Mononuclear cell (primary cell): ENCODE measurements around the gene CACNG3. TPM values are rescaled to one million over a fixed set of nuclear protein-coding genes. Genes with fewer than 3 reads are reported as not detected.
"Not testable (repeated sequence)": the region's sequence is repeated elsewhere in the genome, so short reads cannot be mapped to it uniquely, and the experiment has no call there.

Source experiments
- H3K27me3 ChIP-seq: 2 replicates; pipeline ENCODE4 v1.6.0; 2011; ENCODE audit warnings: low read length, control low read depth; ENCODE audit not compliant: insufficient read depth
- H3K4me1 ChIP-seq: 2 replicates; pipeline ENCODE4 v1.5.1; 2011; ENCODE audit warnings: mild to moderate bottlenecking, low read length, control low read depth; ENCODE audit not compliant: insufficient read depth
- H3K4me3 ChIP-seq: 2 replicates; pipeline ENCODE4 v1.5.1; 2011; ENCODE audit warnings: mild to moderate bottlenecking, low read length, moderate library complexity
- H3K9me3 ChIP-seq: 2 replicates; pipeline ENCODE4 v1.5.1; 2011; ENCODE audit warnings: low read depth, mild to moderate bottlenecking, control low read depth, low read length
- total RNA-seq: library from RNA; depleted of rRNA; stranded (reverse); fragments of >200 nt; gene quantifications from one replicate; pipeline ENCODE4 v1.2.3, GENCODE V29; 2012

CACNG3 gene
- total RNA-seq, 1 donor: under 0.01 TPM

DNA sequence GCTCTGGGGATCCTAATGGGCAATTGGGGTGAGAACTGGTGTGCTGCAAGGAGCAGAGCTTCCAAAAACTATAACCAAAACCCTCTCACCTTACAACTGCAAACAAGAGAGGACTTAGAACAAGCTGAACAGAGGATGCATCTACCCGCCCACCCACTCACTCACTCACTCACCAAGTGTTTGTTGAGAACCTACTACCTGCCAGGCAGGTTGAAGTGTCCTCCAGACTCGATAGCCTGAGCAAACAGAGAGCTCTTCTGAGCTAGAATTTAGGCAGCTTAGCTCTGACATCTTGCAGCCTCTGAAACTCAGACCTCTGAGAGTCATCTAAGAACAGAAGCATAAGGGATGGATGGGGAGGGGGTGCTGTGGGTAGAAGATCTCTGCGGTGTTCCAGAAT, 41.2 kb downstream of the CACNG3 start:
- H3K27me3 ChIP-seq: peaks cover 2% of the 10 kb centered on the region
- H3K4me1 ChIP-seq: no peaks in the 10 kb centered on the region
- H3K9me3 ChIP-seq: no peaks in the 10 kb centered on the region
- no peak overlapping the region for H3K4me3 ChIP-seq

DNA sequence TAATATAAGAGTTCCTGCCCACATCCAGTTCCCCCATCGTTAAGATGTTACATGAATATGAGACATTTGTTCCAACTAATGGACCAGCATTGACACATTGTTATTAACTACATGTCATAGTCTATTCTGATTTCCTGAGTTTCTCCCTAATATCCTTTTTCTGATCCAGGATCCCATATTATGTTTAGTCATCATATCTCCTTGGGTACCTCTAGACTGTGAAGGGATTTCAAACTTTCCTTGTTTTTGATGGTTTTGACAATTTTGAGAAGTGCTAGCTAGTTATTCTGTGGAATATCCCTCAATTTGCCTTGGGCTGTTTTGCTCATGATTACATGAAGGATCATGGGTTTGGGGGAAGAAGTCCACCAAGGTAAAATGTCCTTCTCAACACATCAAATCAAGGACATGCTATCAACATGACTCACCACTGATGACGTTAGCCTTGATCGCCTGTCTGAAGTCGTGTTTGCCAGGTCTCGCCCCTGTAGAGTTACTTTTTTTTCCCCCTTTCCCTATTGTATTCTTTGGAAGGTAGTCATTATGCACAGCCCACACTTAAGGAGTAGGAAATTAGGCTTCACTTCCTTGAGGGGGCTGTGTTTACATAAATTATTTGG, 42.5 kb downstream of the CACNG3 start:
- no peaks in the 10 kb centered on the region for H3K4me1 ChIP-seq

GRCh38 chr16:24300750-24301149, 44.6 kb downstream of the CACNG3 start:
- not testable (repeated sequence) for H3K27me3 ChIP-seq, H3K4me3 ChIP-seq, H3K4me1 ChIP-seq, H3K9me3 ChIP-seq

More for the DNA sequence above, 42.5 kb downstream of the CACNG3 start:
- Histone ChIP-seq H3K27me3 (no peaks in the 10 kb centered on the region), H3K9me3 (no peaks in the 10 kb centered on the region), H3K4me3 (no peak overlapping the region)

DNA sequence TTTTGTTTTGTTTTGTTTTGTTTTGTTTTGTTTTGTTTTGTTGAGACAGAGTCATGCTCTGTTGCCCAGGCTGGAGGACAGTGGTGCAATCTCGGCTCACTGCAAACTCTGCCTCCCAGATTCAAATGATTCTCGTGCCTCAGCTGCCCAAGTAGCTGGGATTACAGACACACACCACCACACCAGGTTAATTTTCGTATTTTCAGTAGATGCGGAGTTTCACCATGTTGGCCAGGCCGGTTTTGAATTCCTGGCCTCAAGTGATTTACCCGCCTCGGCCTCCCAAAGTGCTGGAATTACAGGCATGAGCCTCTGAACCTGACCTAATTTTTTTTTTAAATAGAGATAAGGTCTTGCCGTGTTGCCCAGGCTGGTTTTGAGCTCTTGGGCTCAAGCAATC, 46.5 kb downstream of the CACNG3 start:
- no peaks in the 10 kb centered on the region for H3K9me3 ChIP-seq
- H3K4me1 ChIP-seq: no peaks in the 10 kb centered on the region
- no peak overlapping the region for H3K4me3 ChIP-seq
- no peaks in the 10 kb centered on the region for H3K27me3 ChIP-seq

GRCh38 chr16:24308200-24308599, 52.1 kb downstream of the CACNG3 start:
- H3K9me3 ChIP-seq: no peaks in the 10 kb centered on the region
- H3K4me1 ChIP-seq: no peaks in the 10 kb centered on the region

GRCh38 chr16:24309258-24310142, 53.4 kb downstream of the CACNG3 start:
- Histone ChIP-seq H3K27me3 (no peaks in the 10 kb centered on the region), H3K9me3 (no peaks in the 10 kb centered on the region), H3K4me1 (no peaks in the 10 kb centered on the region), H3K4me3 (no peak overlapping the region)

More at GRCh38 chr16:24308200-24308599, 52.1 kb downstream of the CACNG3 start:
- Histone ChIP-seq H3K27me3 (no peaks in the 10 kb centered on the region), H3K4me3 (no peak overlapping the region)

DNA sequence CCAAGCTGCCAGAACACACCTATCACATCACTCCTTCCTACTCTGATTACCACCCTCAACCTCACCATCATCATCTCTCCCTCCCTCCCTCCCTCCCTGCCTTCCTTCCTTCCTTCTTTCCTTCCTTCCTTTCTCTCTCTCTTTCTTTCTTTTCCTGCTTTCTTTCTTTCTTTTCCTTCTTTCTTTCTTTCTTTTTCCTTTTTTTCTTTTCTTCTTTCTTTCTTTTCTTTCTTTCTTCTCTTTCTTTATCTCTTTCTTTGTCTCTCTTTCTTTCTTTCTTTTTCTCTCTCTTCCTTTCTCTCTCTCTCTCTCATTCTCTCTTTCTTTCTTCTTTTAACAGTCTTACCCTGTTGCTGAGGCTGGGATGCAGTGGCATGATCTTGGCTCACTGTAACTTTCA, 59.2 kb downstream of the CACNG3 start:
- no peaks in the 10 kb centered on the region for H3K27me3 ChIP-seq
- H3K4me1 ChIP-seq: no peaks in the 10 kb centered on the region
- H3K4me3 ChIP-seq: no peak overlapping the region
- no peaks in the 10 kb centered on the region for H3K9me3 ChIP-seq

DNA sequence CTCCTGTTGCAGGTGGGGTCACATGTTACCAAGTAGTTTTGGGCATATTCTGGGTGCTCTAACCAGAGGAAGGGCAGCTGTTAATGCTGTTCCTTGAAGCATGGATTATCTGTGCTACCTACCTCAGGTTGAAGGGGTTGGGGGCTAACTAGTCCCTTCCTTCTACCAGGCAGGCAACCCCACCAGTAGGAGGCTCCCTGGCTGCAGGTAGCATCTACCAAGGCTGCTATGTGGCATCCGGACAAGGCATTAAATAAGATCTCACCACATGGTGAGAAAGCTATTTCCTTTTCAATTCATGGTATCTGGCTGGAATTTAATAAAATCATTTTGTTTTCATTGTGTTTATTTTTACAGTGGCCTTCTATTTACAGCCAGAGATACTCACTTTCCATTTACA, 62.5 kb downstream of the CACNG3 start:
- peaks cover 2% of the 10 kb centered on the region for H3K27me3 ChIP-seq
- no peaks in the 10 kb centered on the region for H3K9me3 ChIP-seq
- H3K4me3 ChIP-seq: no peak overlapping the region
- no peaks in the 10 kb centered on the region for H3K4me1 ChIP-seq

DNA sequence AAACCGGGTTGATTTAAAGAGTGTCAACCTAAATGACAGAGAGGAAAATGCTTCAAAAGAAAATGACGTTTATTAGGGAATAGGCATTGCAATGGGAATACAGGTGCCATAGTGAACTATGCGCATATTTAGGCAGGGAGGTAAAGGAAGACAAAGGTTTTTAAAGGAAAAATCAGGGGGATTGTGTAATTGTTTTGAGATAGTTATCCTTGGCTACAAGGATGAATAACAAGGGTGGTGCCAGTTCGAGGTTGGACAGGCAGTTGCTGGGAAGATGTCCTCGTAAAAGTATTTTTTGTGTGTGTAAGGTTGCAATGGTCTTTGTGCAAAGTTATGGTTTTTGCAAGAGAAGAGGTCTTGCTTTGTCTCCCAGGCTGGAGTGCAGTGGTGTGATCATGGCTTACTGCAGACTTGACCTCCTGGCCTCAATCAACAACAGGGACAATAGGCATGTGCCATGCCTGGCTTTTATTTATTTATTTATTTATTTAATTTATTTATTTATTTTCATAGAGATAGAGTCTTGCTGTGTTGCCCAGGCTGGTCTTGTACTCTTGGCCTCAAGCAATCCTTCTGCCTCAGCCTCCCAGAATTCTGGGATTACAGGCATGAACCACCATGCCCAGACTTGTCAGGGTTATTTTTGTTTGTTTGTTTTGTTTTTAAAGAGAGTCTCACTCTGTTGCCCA, 63.1 kb downstream of the CACNG3 start:
- no peaks in the 10 kb centered on the region for H3K9me3 ChIP-seq
- no peaks in the 10 kb centered on the region for H3K4me1 ChIP-seq
- peaks cover 2% of the 10 kb centered on the region for H3K27me3 ChIP-seq
- H3K4me3 ChIP-seq: no peak overlapping the region

DNA sequence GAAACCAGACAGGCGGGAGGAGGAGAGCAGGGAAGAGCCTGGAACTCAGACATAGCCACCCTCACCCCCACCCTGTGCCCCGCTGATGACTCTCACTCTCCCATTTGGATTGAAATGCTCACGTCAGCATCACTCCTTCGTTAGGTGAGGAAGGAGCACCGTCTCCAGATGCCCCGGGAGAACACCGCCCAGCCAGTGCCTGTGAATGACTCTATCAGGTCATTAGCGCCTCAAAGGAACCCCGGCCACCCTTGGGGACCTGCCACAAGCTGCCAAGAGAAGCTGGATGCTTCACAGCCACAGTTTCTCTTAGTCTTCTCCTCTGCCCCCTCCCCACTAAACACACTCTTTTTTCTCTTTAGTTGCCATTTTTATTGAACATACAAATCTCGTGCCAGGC, 66.0 kb downstream of the CACNG3 start:
- peaks cover 2% of the 10 kb centered on the region for H3K27me3 ChIP-seq
- H3K4me1 ChIP-seq: no peaks in the 10 kb centered on the region
- no peak overlapping the region for H3K4me3 ChIP-seq
- no peaks in the 10 kb centered on the region for H3K9me3 ChIP-seq

DNA sequence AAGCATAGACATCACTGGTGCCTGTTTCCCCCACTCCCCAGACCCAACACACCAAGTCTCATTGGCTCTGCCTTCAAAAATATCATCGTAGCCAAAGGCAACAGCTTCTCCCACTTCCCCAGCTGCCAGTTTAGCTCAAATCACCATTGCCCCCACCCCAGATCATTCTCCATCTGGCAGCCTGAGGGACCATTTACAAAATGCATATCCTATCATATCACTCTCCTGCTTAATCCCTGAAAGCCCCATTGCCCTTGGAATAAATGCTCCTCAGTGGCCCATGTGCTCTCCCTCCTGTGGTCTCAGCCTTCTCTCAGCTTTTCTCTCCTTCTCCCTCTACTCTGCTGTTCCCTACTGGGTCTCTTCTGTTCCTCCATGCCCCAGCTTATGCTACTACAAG, 68.3 kb downstream of the CACNG3 start:
- H3K27me3 ChIP-seq: peaks cover 2% of the 10 kb centered on the region
- no peaks in the 10 kb centered on the region for H3K4me1 ChIP-seq
- H3K4me3 ChIP-seq: no peak overlapping the region
- H3K9me3 ChIP-seq: no peaks in the 10 kb centered on the region

- Histone ChIP-seq H3K9me3 (no peaks in the 10 kb centered on the region), H3K27me3 (no peaks in the 10 kb centered on the region), H3K4me3 (no peak overlapping the region), H3K4me1 (no peaks in the 10 kb centered on the region)
Measured at GRCh38 chr16:24328835-24329452, 72.8 kb downstream of the CACNG3 start.

- no peaks in the 10 kb centered on the region for H3K27me3 ChIP-seq
- no peaks in the 10 kb centered on the region for H3K4me1 ChIP-seq
- H3K9me3 ChIP-seq: no peaks in the 10 kb centered on the region
- H3K4me3 ChIP-seq: no peak overlapping the region
Measured at GRCh38 chr16:24332178-24332577, 76.0 kb downstream of the CACNG3 start.

DNA sequence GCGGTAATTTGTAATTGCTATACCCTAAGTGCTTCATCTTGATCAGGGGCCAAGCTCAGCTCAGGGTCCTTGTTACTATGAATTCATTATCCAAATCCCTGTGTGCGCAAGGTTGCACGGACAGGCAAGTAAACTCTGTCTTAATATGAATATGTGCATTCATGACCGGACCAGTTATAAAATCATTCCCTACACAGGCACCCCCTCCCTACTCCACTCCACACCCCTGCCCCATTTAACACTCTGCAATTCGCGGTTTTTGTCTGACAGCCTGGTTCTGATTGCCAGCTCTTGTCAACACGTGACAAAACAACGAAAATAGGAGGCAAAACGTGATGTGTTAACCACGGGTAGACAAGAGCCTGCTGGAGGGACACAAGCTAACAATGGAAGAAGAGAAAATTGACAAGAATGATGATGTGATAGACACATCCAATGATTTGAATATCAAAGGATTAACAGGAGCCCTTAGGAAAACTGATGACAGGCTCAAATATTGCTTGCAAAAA, 76.5 kb downstream of the CACNG3 start:
- H3K27me3 ChIP-seq: no peaks in the 10 kb centered on the region
- H3K9me3 ChIP-seq: no peaks in the 10 kb centered on the region
- no peaks in the 10 kb centered on the region for H3K4me1 ChIP-seq
- H3K4me3 ChIP-seq: no peak overlapping the region

DNA sequence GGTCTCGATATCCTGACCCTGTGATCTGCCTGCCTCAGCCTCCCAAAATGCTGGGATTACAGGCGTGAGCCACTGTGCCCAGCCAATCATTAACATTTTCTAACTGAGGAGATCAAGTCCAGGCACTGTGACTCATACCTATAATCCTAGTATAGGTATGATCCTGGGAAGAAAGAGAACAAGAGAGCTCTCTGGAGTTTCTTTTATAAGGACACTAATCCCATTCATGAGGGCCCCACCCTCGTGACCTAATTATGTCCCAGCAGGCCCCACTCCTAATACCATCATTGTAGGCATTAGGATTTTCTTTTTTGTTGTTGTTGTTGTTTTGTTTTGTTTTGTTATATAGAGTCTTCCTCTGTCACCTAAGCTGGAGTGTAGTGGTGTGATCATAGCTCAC, 80.4 kb downstream of the CACNG3 start:
- Histone ChIP-seq H3K27me3 (no peaks in the 10 kb centered on the region), H3K4me1 (no peaks in the 10 kb centered on the region), H3K9me3 (no peaks in the 10 kb centered on the region), H3K4me3 (no peak overlapping the region)
